TTC549 (cell line): ENCODE results near the gene TTC6.
"Not testable (repeated sequence)": the region's sequence is repeated elsewhere in the genome, so short reads cannot be mapped to it uniquely, and the experiment has no call there.

ENCODE experiments used
- FAIRE-seq: peaks from 2 replicates; lab custom pipeline; 2012; peaks lifted over from hg19 to GRCh38; lab: Jason Lieb, UNC

Gene TTC6, protein sequence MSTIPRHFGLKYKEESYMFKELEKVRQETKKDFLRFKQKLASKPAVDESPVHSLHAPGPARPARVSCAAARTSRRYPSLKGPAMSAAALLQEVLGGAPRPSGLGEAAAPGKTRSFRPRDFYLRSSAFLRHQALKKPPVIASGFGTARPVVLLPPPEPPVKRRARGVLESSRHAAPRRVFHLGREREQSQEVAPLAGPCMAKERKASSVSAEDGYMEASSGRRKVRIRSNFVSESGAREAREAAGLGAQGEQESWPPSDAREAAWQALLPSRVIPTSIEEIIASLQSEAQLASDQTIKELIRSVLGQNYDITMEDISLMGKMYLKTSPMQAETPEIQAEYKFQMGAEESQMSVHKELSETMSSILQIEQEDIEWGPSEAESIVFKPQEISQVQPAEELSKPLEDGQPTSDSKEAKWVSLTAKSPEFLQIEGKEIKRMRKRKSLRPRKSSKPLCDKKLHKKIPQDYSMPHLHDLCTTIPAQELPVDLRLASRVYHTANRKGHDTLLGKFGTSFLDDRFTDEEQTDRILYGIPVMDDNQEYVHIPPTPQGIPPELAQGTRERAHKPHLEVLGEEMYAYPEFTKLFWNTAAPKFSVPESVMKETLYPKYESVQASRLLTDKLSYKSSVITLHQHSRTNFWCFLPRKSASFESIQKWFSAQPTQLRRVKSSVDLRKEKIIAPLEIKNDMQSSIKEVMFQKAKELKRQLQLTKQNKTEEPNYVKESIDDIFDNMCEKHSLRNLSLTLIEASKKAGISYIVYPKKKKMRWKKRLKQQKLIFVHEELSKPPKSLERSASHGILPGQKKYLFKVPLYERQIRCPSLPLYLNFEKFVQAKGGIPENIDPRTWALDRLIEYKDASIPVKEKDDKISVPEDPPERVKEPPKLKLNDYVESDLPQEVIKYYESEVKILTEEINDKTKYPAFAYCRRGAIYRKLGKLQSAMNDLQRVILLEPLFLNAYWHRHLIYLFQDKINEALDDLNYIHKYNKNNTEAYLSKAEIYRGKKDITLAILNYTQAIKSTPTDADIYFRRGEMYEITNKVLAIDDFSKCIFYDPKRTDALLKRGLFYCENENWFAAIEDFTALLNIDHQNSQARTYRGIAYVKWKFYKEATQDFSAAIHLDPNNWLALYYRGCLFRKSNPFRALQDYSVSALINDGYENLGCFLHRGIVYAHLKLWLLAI (N-terminal part only)

DNA sequence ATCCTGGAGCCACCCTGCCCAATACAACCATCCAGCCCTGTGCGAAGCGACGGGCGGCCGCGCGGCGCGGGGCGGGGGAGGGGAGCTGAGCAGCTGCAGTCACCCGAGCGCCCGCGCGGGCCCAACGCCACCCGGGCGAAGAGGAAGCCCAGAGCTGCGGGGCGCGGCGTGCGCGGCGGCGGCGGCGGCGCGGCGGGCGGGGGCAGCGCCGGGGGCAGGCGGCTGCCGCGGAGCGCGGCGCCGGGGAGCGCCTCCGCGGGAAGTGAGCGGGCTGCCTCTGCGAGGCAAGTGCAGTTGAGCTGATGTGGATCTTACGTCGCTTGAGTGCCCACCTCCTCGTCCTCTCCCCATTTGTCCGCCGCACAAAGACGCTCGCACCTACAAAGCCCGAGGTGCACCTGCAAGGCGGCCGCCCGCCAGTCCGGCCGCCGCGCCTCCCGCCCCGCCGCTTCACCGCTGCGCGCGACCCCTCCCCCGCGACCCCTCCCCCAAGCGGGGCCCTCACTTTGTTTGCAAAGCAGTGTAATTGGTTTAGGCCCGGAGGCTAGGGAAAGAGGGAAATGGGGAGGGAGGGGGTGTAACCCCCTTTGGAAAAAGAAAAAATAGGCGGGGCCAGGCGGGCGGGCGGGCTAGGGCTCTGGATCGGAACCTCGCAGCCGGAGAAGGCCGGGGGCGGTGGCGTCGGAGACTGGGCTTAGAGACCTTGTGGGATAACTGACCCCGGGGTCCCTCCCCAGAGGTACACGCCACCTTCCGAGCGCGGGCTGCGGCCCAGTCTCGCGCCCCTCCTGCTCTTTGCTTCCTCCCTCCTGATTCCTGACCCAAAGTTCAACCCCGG is at the start of gene TTC6, which contains the start of gene FOXA1:
TTC6 (plus strand) TSS at position 659 of the 838 bp plus-strand sequence. CDS start 26,436 bp downstream, outside the sequence.
FOXA1 (minus strand) TSS at position 279 of the 838 bp plus-strand sequence; CDS start at position 2, 277 bp downstream.
- no peak for FAIRE-seq

DNA sequence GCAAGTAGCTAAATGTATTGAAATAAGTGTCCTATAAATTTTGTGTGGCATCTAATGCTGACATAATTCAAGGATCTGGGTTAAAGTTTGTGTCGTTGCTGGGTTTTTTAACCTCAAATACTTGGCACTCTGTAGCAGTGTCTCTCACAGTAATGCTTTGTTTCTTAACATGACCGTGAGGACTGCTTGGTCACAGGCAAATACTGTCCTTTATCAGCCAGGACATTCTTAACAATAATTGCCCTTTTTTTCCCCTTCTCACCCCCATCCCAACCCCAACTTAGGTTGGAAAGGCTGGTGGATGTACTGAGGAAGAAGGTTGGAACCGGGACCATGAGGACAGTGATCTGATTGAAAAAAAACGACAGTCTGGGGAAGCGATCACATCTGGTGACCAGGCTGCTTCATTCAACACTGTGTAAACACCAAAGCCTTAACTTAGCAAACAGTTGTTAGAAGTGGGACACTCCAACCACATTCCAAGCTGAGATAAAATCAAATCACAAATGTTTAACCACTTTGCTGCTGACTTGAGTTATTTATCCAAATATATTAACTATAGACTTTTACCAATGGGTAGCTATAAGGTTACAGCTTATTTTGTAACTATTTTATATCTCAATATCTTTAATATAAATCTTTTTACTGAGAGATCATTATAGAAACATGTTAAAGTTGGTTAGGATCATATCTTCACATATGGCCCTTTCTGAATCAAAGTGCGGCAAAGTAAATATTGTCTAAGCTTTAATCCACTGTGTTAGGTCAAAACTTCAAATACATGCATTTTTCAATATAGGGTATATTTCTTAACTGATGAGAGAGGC is 48.6 kb upstream of the TTC6 start:
- FAIRE-seq = no peak

DNA sequence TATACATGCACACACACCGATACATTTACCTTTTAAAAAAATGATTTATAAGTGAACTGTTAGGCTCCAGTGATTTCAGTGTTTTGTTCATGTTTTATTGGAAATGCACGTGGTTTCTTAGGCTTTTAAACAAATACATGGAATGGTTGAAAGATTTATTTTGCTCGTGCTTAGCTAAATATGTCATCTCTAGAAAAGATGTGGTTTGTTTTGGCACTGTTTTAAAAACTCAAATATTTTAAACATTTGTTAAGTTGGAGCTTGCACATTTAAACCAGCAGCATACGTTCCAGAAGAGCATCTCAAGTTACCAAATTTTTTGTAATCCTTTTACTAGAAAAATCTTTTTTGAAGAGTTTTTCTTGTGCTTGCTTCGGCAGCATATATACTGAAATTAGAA is 44.9 kb upstream of the TTC6 start:
- no peak for FAIRE-seq

DNA sequence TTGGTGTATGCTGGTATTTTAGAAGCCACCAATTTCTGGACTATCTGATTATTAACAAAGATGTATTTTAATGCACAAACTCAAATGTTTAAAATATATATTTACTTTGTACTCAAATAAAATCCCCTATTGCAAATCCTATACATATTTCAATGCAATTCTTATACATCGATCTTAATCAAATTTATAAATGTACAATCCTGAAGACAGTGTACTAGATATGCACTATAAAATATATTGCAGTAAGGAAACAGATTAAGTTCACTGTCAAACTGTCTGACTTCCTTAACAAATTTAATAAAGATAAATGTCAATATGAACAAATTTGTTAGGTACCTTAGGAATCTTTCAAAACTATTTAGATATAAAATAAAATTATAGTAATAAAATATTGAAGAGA is 44.3 kb upstream of the TTC6 start:
- no peak for FAIRE-seq

DNA sequence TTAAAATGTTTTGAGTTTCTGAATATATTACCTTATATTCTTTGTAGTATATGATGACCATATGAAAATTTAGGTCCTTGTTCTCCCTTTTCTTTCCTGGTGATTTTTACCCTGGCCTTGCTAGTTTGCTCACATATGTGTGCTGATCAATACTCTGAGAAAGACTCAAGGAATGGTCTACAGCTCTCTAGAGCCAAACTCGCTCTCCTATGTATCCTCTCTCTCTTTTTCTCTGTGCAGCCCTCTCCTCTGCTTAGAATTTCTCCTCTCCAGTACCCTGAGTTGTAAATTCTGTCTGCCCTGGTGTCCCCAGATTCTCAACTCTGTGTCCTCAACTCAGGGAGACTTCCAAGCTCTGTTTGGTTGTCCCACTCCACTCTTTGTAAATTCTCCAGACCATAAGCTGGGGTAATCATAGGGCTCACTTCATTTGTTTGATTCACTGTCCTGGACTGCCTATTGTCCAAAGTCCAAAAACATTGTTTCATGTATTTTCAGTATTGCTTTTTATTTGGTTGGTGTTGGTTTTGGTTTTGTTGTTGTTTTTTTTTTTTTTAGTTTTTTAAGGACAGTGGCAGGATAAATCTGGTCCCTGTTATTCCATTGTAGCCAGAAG is 41.4 kb upstream of the TTC6 start:
- FAIRE-seq = no peak

DNA sequence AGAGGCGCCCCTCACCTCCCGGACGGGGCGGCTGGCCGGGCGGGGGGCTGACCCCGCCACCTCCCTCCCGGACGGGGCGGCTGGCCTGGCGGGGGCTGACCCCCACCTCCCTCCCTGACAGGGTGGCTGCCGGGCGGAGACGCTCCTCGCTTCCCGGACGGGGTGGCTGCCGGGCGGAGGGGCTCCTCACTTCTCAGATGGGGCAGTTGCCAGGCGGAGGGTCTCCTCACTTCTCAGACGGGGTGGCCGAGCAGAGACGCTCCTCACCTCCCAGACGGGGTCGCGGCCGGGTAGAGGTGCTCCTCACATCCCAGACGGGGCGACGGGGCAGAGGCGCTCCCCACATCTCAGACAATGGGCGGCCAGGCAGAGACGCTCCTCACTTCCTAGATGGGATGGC is 39.8 kb upstream of the TTC6 start:
- not testable (repeated sequence) for FAIRE-seq

DNA sequence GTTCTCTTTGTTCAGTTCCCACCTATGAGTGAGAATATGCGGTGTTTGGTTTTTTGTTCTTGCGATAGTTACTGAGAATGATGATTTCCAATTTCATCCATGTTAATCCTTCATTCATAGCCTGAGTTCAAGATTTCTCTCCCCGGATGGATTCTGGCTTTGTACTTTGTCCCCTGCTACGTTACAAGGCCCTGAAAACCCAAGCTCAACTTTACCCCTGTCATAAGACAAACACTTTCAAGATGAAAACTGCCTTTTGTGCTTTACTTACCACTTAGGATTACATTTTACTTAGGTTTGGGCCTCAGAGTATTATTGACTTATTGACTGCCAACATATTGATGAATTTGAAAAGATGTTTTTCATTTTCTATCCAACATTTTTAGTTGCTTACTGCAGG is 36.7 kb upstream of the TTC6 start:
- FAIRE-seq = no peak

DNA sequence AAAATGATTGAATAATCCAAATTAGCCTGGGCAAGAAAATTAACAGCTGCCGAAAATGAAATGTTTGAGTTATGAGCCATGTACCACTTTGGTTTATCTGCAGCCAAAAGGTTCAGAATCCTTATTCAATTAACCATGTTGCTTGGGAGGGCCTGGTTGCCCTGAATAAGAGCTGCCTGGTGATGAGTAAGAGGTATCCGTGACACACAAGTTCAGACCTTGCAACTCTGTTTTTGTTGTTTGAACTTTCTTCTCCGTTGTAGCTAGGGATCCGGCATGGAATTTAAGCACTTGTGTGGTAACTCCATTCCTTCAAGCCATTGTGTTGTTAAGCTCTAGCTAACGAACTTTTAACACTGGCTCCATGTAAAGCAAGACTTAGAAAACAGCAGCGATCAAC is 36.0 kb upstream of the TTC6 start:
- no peak for FAIRE-seq

DNA sequence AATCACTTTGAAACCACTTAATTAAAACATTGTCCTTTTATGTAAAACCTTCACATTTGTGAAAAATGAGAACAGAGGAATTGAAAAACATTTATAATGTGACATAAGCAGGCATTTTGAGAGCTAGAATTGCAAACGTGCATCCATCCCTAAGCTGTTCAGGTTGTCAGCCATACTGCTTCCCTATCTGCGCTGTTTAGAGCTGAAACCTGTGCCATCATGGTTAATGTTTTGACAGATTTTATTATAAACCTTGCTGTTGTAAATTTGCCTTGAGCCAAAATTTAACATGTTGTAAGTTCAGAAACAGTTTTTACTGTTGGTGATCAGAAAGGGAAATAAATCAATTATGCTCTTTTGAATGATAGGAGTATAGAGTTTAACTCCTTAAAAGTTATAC is 32.2 kb upstream of the TTC6 start:
- no peak for FAIRE-seq

DNA sequence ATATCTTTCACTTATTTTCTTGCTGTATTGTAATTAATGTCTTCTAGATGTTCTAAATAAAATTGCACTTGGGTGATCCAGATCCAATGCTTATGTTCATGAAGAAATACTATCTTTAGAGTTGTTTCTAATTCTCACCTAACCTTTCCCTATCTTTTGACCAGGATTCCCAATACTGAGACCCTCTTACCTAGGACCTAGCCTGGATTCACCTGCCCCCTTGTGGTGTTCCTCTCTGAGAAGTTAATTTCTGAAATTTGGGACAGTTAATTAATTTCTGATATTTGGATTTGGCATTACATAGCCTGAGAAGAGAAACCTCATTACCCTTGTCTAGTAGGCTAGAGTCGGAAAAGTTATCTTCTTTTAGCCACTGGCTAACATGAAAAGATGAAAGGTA is 29.9 kb upstream of the TTC6 start:
- FAIRE-seq = no peak

DNA sequence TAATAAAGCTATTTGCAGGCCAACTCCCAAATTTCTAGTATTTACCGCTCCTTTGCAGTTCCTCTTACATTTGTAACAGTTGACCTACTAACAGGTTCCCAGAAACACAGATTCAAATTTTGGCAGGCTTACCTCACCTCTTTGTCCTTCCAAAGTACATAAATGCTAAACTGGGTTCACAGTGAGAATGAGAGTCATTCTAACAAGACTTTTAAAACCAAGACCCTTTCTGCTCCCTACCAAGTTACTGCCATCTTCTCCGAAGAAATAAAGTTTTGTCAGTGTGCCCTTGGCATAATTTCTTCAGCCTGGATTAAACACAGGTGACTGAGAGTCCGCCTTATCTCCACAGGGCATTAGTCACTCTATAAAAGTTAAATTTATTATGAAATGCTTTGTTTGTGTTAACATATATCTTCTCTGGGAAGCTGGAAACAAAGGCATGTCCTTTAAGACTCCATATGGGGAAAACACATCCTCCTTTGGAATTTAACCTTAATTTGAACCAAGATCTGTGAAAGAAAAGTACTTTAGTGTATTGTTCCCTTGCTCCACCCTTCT is 28.5 kb upstream of the TTC6 start:
- FAIRE-seq = no peak

DNA sequence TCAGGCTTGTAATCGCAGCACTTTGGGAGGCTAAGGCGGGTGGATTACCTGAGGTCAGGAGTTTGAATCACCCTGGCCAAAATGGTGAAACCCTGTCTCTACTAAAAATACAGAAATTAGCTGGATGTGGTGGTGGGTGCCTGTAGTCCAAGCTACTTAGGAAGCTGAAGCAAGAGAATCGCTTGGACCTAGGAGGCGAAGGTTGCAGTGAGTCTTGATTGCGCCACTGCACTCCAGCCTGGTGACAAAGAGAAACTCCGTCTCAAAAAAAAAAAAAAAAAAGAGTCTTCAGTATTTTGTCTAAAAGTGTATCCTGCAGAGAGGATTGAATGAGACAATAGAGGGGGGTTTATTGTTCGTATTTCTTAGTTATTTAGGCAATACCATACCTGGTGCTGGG is 25.7 kb upstream of the TTC6 start:
- no peak for FAIRE-seq

DNA sequence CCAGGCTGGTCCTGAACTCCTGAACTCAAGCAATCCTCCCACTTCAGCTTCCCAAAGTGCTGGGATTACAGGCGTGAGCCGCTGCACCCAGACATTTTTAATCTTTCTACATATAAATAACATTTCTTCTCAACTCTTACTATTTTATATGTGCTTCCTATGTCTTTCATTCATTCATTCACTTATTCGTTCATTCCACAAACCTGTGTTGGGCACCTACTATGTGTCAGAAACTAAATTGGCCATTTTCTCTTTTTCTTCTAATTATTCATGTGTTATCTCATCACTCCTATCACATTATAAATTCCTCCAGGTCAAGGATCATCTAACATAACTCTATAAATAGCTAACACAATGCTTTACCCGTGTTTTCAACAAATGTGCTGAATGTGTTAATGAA is 24.0 kb upstream of the TTC6 start:
- FAIRE-seq = no peak

DNA sequence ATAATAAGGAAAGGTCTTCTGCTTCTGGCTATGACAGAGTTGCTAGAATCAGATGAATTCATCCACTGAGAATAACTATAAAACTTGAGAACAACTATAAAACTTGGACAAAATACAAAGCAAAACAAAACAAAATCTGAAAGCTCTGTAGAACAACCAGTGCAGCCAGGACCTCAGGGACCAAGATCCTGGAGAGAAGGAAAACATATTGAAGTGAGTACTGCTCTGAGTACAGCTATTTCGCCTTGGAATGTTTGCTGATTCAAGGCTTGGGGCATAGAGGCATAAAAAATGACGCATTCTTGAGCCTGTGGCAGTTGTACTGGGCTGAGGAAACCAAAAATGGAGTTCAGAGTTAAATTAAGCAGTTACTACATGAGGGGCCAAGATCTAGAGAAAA is 22.1 kb upstream of the TTC6 start:
- FAIRE-seq = no peak

DNA sequence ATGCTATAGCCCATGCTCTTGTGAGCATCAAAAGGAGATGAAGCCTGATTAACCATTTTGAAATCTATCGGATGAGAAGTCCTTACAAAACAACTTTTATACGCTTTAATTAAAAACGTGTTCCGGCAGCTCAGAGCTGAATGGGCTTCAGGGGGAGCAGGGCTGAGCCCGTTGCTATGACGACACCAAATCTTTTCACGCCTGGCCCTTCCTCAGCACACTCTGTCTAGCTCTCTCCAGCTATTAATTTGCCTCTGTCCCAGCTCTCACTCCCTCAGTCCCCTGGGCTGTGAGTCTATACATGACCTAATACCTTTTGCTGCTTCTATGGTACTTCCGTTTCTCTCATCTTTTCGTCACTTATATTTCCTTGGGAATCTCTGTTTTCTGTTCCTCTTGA is 16.2 kb upstream of the TTC6 start:
- no peak for FAIRE-seq

DNA sequence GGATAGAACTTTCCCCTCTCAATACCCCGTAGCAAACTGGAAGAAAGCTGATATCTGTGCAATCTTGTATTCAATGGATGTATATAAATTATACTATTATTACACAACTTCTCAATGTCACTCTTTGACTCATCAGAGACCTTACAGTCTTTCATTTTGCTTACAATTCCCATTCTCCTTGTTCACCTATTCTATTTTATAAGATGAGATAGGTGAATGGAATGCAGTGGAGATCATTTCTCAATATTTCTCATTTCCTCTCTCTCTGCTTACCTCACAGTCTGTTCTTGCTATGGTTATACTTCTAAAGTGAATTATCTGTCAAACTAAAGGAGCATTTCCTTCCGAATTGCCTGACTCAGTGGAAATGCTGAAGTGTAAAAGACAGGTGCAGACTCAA is 15.3 kb upstream of the TTC6 start:
- no peak for FAIRE-seq

DNA sequence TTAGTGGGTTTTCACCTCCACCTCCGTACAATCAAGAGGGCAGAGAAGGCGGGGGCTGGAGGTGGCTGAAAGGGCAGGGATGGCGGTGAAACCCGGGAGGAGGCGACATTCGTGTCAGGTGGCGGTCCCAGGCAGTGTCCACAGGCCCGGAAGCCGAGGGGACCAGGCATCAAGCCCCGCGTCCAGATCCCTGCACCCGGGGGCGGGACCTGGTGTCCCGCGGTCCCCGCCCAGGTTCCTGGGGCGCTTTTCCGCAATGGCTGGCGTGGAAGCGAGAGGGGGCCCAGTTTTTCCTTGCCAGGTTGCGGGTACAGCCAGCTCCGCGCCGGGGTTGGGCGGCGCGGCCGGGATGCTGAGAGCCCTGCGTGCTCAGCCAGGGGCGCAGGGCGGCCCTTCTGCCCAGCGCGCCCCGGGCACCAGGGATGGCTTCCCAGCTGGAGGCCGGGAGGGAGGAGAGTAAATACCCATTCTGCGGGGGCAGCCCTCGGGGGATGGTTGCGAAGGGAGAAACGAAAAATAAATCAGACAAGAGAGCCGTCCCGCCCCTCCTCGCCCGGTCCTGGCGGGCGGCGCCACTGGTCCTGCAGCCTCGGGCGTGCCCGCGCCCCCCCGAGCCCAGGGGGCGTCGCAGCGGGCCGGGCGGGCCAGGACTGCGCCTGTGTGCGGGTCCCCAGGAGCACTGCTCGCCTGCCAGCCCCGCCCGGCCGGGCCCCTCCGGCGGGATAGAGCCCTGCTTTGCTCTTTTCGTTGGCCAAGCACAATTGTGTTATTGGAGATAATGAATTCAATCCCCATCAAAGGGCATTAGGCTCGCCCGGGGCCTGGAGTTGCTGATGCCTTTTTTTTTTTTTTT is 11.8 kb upstream of the TTC6 start:
- FAIRE-seq = no peak

DNA sequence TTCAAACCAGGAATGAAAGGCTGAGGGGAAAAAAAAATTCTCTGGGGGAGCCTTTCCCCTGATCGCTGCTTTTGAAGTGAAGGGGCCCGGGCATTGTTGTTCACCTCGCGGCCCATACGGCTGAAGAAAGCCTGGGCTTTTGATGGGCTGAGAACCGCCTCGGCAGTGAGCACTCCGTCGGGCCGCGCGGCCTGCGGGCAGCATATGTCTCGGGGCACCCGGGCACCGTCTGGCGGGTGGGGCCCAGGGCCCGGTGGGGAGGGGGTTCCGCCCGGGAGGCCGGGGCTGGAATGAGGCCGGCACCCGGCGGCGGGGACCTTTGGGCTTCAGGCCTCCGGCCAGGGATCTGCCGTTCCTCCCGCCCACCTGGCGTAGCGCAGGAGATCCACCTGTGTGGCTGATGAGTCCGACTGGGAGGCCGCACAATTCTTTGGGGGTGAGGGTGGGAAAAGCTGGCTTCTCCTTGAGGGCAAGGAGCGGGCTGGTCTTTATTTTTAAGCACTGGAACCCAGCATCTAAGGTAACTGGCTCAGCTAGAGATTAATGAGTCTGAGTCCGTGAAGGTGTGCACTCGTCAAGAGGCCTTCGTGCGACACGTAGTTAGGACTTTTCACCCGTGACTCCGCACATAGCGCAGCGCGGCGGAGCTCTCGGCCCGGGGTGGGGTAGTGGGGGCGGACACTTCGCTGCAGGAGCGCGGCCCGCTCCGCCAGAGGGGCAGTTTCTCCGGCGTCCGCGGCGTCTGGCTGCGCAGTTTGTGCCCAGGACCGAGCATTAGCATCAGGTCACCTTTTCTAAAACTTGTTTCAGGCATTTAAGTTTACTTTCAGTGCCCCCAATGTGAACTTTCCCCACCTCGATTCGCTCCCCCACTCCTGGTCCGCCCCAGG is 11.0 kb upstream of the TTC6 start:
- no peak for FAIRE-seq
